GM18499 (cell line): Measurements from ENCODE around the gene CLEC18B.
"Not testable (repeated sequence)": the region's sequence is repeated elsewhere in the genome, so short reads cannot be mapped to it uniquely, and the experiment has no call there.

Experiments
- ATAC-seq: cut with Tn5 transposase; IDR thresholded peaks from one replicate; pipeline ENCODE4 v1.9.1; 2021; ENCODE audit warnings: moderate number of reproducible peaks; ENCODE audit not compliant: insufficient read depth, unreplicated experiment

The CLEC18B gene

DNA sequence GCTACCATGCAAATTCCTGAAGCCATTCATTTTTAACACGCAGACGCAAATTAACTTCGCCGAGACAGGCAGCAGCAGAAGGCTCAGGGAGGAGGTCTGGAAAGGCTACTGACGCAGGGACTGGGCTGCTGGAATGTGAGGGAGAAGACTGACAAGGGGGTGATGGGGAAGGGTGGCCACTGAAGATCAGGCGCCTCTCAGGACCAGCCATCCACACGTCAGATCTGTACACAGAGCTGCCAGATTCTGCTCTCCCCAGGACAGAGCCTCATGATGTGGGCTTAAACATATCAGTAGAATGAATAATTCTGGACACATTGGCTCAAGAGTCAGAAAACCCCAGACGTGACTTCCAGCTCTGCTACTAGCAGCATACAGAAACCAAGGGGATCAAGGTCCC lies 25.6 kb upstream of the CLEC18B start:
- ATAC-seq, result no peak

DNA sequence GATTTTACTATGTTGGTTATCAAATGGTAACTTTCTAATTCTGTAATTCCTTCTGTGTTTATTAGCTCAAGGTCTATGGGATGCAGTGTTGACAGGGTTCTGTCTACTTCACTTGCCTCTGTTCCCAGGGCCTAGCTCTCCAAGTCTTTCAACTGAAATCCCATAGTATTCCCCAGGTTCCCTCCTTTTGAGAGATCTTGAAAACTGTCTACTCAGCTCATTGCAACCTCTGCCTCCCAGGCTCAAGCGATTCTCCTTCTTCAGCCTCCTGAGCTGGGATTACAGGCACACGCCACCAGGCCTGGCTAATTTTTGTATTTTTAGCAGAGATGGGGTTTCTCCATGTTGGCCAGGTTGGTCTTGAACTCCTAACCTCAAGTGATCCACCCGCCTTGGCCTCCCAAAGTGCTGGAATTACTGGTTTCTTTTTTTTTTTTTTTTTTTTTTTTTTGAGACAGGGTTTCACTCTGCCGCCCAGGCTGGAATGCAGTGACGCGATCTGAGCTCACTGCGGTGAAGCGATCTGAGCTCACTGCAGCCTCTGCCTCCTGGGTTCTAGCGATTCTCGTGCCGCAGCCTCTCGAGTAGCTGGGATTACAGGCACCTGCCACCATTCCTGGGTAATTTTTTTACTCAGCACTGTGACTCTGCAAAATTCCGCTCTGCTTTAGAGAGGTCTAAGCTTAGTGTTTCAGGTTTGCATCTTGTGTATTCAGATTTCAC lies 22.5 kb upstream of the CLEC18B start:
- not testable (repeated sequence) for ATAC-seq

DNA sequence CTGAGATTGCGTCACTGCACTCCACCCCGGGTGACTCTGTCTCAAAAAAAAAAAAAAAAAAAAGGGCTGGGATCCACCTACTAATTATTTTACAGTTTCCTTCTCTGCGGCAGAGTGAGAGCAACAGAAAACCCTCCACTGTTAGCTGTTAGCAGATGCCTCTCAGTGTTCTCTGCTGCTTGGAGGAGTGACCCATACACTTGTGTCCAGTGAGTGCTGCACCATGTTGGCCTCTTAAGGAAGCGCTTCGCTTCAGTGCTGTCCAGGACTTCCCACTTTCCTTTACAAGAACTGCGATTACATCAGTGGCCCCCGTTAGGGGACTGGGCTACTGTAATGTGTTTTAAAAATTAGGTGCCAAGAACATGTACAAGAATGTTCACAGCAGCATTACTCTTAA lies 18.4 kb upstream of the CLEC18B start:
- ATAC-seq, result no peak

DNA sequence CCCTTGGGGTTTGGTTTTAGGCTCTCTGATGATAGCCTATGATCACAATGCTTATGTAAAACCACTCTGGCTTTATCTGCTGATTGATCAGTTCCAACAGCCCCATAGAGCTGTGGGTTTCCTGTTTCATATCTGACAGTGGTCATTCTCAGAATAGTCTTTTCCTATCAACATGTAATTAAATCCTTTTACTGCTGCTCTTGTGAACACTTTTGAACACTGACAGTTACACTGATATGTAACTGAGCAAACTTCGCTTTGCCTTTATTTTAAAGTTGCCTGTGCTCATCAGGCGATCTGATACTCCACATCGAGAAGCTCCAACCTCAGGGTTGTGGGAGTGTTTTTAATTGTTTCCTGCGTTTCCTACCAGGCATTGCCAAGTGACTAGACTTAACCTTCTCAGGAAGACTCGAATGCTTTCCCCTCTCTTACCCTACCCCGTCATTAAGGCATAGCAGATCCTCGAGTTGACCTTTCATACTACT lies 17.3 kb upstream of the CLEC18B start:
- ATAC-seq, result no peak

DNA sequence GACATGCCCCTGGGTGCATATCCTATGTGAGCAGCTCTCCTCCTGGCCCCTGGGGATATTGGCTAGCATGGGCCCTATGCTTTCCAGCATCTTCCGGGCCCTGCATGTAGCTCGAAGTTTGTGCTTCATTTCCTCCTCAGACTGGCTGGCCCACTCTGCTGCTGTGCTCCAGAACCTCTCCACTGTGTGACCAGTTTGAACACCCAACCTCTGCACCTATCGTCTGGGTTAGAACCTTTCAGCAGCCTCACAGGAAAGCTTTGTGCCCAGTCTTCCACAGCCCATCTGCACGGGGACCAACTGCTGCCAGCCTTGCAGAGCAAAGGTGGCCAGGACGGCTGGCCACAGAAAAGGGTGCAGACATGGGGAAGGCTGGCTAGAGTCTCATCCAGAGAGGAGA lies 10.2 kb upstream of the CLEC18B start:
- no peak for ATAC-seq

- ATAC-seq, result not testable (repeated sequence)
Measured at GRCh38 chr16:74430036-74430712, 8.9 kb upstream of the CLEC18B start.

GRCh38 chr16:74428493-74428892 lies 7.2 kb upstream of the CLEC18B start:
- ATAC-seq, result not testable (repeated sequence)

GRCh38 chr16:74425751-74426150 lies 4.5 kb upstream of the CLEC18B start:
- not testable (repeated sequence) for ATAC-seq

DNA sequence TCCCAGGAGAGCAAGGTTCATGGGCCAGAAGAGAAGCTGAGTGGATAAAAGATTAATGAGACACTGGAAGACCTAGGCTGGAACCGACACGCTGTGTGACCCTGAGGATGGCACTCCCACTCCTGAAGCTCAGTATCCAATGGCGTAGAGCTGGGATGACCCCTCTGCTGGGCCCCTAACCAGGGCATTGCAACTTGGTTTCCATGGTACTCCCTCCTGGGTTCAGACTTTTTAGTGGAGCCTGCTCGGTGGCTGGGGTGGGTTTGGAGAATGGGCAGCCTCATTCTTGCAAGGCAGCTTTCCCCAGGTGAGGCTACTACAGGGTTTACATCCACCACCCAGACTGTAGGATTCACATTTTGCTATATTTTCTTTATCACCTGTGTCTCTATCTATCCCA lies 2.4 kb upstream of the CLEC18B start:
- not testable (repeated sequence) for ATAC-seq

GRCh38 chr16:74422086-74422485 lies 808 bp upstream of the CLEC18B start:
- not testable (repeated sequence) for ATAC-seq

DNA sequence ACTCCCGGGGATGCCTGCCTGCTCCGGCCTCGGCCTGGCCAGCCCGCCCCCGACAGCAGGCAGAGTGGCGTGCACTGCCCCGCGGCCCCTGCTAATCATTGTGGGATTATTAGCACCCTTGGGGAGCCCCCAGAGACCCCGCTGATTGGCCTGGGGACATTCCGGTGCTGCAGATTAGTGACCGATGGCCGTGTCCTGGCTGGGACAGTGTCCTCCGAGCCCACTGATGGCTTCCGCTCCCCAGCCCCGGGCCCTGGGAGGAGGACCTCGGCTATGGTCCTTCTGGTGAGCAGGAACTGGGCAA lies 156 bp upstream of the CLEC18B start:
- not testable (repeated sequence) for ATAC-seq

- ATAC-seq, result not testable (repeated sequence)
Measured at GRCh38 chr16:74419811-74420210, 1.5 kb downstream of the CLEC18B start.

GRCh38 chr16:74417897-74418296 lies 3.4 kb downstream of the CLEC18B start:
- ATAC-seq, result not testable (repeated sequence)

- ATAC-seq, result not testable (repeated sequence)
Measured at GRCh38 chr16:74413920-74414319, 7.4 kb downstream of the CLEC18B start.

DNA sequence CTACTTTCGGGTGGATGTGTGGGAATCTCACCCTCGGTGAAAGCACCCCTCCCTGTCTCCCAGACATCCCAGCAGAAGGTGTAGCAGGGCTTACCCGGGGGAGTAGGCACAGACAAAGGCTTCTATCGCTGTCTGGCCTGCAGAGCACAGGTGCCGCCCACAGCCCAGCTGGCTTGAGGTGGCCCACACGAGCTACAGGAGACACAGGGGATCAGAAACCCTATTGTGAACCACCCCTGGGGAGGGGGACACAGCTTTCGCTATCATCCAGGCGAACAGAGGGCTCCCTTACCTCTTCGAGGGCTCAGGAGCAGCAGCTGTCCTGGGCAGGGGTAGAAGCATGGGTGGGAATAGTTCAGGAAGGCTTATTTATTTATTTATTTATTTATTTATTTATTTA lies 7.8 kb downstream of the CLEC18B start:
- not testable (repeated sequence) for ATAC-seq

DNA sequence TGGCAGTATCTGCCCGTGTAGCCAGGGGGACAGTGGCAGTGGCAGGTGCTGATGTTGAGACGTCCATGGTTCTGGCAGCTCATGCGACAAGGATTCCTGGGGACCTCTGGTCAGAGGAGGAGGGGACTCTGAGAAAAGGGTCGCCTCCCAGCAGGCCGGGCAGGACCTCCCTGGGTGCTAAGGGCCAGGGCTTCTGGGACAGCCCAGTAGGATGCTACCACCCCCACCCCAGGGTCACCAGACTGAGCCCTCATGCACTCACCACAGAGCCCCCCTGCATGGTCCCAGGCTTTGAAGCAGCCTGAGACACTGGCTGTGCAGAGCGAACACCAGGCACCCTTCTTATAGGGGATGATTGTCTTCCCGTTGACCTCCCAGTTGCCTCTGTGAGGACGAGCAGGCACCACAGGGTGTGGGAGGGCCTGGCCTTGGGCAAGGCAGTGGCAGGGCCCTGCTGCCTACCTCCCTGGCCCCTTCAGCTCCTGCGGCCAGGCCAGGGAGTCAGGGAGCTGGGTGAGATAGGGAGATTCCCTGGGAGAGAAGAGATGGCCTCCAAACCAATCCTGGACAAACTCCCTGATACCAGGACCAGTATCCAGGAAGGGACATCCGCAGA lies 8.4 kb downstream of the CLEC18B start:
- not testable (repeated sequence) for ATAC-seq

DNA sequence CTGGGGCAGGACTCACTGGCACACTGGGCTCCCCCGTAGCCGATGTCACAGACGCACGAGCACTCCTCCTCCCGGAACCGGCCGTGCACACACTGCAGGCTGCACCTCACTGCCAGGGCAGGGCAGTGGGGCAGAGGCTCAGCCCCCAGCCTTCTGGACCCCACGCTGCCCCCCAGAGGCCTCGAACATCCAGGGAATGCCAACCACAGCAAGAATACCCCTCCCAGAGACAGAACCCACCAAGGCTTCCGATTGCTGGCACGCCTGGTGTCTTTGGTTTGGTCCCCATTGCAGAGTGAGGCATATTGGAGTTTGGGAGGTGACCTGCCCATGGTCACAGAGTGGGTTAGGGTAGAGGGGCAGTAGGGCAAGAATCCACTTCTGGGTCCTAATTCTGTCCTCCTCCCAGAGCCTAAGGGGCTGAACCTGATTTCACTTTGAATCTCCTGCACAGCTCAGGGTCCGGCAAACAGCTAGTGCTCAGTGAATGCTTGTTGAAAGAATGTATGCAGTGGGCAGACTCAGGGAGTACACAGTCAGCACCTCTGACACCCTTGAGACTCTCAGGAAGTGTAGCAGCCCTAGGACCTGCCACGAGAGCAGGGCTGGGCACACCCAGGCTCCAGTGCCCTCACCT lies 9.0 kb downstream of the CLEC18B start:
- not testable (repeated sequence) for ATAC-seq

DNA sequence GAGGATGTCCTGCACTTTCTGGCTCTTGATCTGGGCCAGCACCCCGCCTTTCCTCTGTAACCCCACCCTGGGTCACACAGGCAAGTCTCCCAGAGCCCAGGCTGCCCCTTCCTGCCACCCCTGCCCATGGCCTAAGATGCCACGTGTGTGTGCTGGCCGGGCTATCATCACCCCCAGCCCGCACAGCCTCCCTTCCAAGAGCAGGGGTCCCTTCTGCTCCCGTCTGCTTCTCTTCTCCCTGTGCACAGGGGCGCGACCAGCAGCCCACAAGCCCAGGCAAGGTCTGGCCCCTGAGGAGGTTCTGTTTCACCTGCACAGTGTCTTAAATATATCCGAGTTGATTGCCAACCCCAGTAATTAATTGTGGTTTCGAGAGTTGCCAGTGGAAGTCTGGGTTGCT lies 10.3 kb downstream of the CLEC18B start:
- ATAC-seq, result not testable (repeated sequence)

- not testable (repeated sequence) for ATAC-seq
Measured at GRCh38 chr16:74410057-74410957, 11.0 kb downstream of the CLEC18B start.
